Measurements from ENCODE around the gene CHKB.

DNA sequence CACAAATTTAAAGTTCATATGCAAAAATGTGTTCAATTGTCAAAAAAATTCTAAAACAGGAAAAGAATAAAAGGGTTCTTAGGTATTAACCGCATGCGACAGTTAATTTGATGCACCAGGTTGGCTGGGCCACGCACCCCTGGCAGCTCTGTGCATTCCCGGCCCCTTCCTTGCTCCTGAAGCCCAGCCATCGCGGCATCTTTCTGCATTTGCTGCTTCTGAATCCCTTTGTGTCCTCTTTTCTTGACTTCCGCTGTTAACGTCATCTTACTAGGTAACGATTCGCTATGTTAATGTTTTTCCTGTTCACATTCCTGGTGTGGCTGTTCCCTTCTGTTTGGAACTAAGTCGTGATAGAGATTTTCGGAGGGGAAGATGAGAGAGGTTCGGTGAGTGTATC lies 44.9 kb downstream of the CHKB start:
- TF ChIP-seq ZNF24 (IDR thresholded peaks at IDR 0.05) (no peak), NR2F1 (conservative IDR thresholded peaks at IDR 0.05) (no peak), RFX5 (IDR thresholded peaks at IDR 0.05; ENCODE audit: low read depth, low read length) (no peak), ATF2 (IDR thresholded peaks at IDR 0.05; ENCODE audit: low read length) (no peak), CTCF (IDR thresholded peaks at IDR 0.05 in 2 of 3, conservative IDR thresholded peaks at IDR 0.05 in 1 of 3; ENCODE audit: control insufficient read depth in 2 of 3, extremely low read depth in 1 of 3, insufficient read depth in 1 of 3, low read depth in 3 of 3, low read length in 3 of 3) (no peak), MYC (IDR thresholded peaks at IDR 0.05; ENCODE audit: insufficient read depth, insufficient read length, insufficient replicate concordance, low read length, severe bottlenecking) (no peak), EZH2 (IDR thresholded peaks at IDR 0.05; ENCODE audit: borderline replicate concordance, control insufficient read depth, low read depth, low read length) (no peak), KLF5 (IDR thresholded peaks at IDR 0.05; ENCODE audit: partially characterized antibody) (no peak)

All from GM12878 (cell line).